ENCODE results near the gene MDH2. TPM values are rescaled to one million over a fixed set of nuclear protein-coding genes. Genes with fewer than 3 reads are reported as not detected.
A peak's percentile ranks its signal among the peaks of the same experiment; 100 is the strongest.
"Not testable (repeated sequence)": the region's sequence is repeated elsewhere in the genome, so short reads cannot be mapped to it uniquely, and the experiment has no call there.

The MDH2 gene
- total RNA-seq, 1 donor from 2014 or later = 119 TPM

DNA sequence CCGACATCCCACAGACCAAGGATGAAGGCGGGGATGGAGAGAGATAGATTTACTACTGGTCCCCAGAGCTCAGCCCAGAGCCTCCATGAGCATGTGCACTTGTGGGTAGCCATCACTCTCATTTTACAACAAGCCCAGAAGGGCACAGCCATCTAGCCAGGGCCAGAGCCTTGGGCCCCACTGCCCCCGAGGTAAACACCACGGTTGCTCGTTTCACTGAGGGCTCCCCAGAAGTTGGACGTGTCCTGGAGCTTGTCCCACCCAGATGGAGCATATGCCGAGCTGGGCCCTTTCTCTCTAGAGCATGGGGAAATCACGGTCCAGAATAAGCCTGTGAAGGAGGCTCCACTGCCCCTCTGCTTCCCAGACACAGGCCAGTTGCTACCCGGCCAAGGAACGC is 44.6 kb upstream of the MDH2 start:
- Mint-ChIP-seq H3K9me3 (ENCODE audit: unreplicated experiment) (no peaks in the 10 kb centered on the region), H3K4me1 (ENCODE audit: unreplicated experiment) (no peaks in the 10 kb centered on the region), H3K4me3 (ENCODE audit: unreplicated experiment) (no peak overlapping the region), H3K27me3 (ENCODE audit: unreplicated experiment) (no peaks in the 10 kb centered on the region), H3K36me3 (ENCODE audit: unreplicated experiment) (peaks cover 16% of the 10 kb centered on the region), H3K27ac (ENCODE audit: unreplicated experiment) (no peak overlapping the region)
- TF ChIP-seq, protein P1, sequence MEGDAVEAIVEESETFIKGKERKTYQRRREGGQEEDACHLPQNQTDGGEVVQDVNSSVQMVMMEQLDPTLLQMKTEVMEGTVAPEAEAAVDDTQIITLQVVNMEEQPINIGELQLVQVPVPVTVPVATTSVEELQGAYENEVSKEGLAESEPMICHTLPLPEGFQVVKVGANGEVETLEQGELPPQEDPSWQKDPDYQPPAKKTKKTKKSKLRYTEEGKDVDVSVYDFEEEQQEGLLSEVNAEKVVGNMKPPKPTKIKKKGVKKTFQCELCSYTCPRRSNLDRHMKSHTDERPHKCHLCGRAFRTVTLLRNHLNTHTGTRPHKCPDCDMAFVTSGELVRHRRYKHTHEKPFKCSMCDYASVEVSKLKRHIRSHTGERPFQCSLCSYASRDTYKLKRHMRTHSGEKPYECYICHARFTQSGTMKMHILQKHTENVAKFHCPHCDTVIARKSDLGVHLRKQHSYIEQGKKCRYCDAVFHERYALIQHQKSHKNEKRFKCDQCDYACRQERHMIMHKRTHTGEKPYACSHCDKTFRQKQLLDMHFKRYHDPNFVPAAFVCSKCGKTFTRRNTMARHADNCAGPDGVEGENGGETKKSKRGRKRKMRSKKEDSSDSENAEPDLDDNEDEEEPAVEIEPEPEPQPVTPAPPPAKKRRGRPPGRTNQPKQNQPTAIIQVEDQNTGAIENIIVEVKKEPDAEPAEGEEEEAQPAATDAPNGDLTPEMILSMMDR (IDR thresholded peaks at IDR 0.05) = no peak
- DNase-seq (ENCODE audit: extremely low spot score, unreplicated experiment) = no peak

DNA sequence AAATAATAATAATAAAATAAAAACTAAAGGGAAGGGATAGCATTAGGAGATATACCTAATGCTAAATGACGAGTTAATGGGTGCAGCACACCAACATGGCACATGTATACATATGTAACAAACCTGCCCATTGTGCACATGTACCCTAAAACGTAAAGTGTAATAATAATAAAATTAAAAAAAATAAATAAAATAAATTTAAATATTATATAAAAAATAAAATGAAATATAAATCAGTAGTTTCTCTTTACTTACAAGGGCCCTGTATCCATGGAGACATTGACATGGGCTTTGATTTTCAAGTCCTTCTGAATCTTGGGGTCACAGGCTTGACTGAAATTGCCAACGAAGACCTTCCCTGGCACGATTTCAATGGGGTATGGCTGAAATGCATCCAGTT is 42.9 kb upstream of the MDH2 start:
- H3K27ac Mint-ChIP-seq (ENCODE audit: unreplicated experiment); H3K9me3 Mint-ChIP-seq (ENCODE audit: unreplicated experiment); H3K4me1 Mint-ChIP-seq (ENCODE audit: unreplicated experiment); H3K36me3 Mint-ChIP-seq (ENCODE audit: unreplicated experiment); H3K27me3 Mint-ChIP-seq (ENCODE audit: unreplicated experiment); H3K4me3 Mint-ChIP-seq (ENCODE audit: unreplicated experiment); DNase-seq (ENCODE audit: extremely low spot score, unreplicated experiment): not testable (repeated sequence)

DNA sequence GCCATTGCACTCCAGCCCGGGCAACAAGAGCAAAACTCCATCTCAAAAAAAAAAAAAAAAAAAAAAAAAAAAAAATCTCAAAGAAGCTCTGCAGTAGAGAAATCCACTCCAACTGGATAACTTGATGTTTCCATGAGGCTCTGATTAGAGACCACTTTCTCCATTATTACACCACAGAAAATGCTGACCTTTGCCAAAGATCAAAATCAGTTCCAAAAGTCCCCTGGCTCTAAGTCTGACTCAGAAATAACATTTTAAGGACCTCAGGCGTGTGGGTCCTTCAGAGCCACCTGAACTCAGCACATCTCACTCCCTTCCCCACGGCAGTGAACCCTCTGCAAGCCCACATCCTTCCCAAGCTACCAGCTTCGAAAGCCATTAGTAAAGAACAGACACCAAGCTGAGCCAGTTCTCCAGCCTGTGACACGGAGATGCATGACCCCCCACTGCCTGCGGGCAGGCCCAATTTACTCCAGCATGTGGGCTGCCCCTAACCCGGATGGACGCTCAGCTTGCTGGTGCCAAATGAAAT is 39.7 kb upstream of the MDH2 start:
- Mint-ChIP-seq H3K36me3 (ENCODE audit: unreplicated experiment) (peaks cover 13% of the 10 kb centered on the region), H3K27me3 (ENCODE audit: unreplicated experiment) (no peaks in the 10 kb centered on the region), H3K27ac (ENCODE audit: unreplicated experiment) (no peak overlapping the region), H3K4me1 (ENCODE audit: unreplicated experiment) (peaks cover 23% of the 10 kb centered on the region), H3K9me3 (ENCODE audit: unreplicated experiment) (no peaks in the 10 kb centered on the region), H3K4me3 (ENCODE audit: unreplicated experiment) (no peak overlapping the region)
- TF ChIP-seq, protein P1 (IDR thresholded peaks at IDR 0.05) = no peak
- DNase-seq (ENCODE audit: extremely low spot score, unreplicated experiment) = no peak

DNA sequence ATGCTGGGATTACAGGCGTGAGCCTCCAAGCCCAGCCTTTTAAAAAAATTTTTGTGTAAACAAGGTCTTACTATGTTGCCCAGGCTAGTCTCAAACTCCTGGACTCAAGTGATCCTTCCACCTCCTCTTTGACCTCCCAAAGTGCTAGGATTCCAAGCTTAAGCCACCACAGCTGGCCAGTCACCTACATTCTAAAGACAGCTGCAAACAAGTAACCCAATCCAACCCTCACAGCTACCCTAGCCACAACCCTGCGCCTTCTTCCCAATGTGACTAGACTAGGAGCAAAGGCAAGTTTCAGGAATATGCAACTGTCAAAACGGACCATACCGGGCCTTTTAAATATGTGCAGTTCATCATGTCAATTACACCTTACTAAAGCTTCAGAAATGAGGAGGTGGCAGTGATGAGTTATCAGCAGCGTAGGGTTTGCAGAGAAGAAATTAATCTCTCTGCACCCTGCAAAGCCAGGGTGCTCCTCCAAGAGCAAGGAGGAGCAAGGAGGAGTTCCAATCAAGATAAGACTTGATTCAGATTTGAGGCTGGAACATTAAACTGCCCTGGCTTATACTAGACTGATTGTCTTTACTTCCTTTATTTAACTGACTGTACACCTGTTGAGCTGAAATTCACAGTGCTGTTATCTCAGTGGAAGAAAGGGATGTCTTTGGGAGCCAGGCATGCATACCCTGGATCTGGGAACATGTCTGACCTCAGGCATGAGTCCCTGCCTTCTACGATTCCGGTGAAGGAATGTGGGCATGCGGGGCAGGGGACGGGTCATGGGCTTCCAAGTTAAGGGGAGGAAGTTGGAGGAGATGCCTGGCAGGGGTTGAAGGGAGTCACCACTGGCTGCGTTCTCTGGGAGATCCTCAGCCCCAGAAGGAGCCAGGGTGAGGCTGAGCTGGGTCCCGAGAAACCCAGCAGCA is 38.0 kb upstream of the MDH2 start:
- TF ChIP-seq, protein P1 (IDR thresholded peaks at IDR 0.05) = no peak
- Mint-ChIP-seq H3K36me3 (ENCODE audit: unreplicated experiment) (peaks cover 10% of the 10 kb centered on the region), H3K4me3 (ENCODE audit: unreplicated experiment) (no peak overlapping the region), H3K4me1 (ENCODE audit: unreplicated experiment) (peaks cover 23% of the 10 kb centered on the region), H3K27me3 (ENCODE audit: unreplicated experiment) (no peaks in the 10 kb centered on the region), H3K27ac (ENCODE audit: unreplicated experiment) (peak overlapping the region; percentile 73), H3K9me3 (ENCODE audit: unreplicated experiment) (no peaks in the 10 kb centered on the region)
- DNase-seq (ENCODE audit: extremely low spot score, unreplicated experiment) = no peak

DNA sequence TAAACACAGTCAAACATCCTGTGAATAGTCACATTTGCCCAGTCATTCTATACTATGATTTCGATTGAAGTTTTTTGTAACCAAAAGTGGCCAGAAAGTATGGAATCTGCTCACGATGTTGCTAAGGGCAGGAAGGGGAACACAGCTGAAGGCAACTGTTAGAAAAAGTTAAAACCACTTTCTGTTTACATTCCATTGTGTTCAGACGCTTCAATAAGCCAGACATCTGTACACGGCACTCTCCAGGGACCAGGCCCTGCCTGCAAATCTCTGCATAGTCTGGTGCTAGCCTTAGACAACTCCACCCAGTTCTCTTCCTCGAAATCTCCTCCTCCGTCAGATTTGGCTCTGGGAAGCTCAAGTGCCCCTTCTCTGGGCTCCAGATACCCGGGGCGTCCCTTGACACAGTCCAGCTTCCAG is 36.5 kb upstream of the MDH2 start:
- H3K4me3 Mint-ChIP-seq (ENCODE audit: unreplicated experiment) = peak overlapping the region; percentile 11
- H3K27me3 Mint-ChIP-seq (ENCODE audit: unreplicated experiment) = no peaks in the 10 kb centered on the region

More for the DNA sequence above, 36.5 kb upstream of the MDH2 start:
- Mint-ChIP-seq H3K4me1 (ENCODE audit: unreplicated experiment) (peaks cover 23% of the 10 kb centered on the region), H3K27ac (ENCODE audit: unreplicated experiment) (peak overlapping the region; percentile 93), H3K36me3 (ENCODE audit: unreplicated experiment) (peaks cover 14% of the 10 kb centered on the region), H3K9me3 (ENCODE audit: unreplicated experiment) (no peaks in the 10 kb centered on the region)
- no peak for DNase-seq (ENCODE audit: extremely low spot score, unreplicated experiment)
- TF ChIP-seq, protein P1 (IDR thresholded peaks at IDR 0.05) = no peak
